NCI-H82 (cell line): ENCODE data around the gene KCNK7.
"Not testable (repeated sequence)": the region's sequence is repeated elsewhere in the genome, so short reads cannot be mapped to it uniquely, and the experiment has no call there.

Experiments
- DNase-seq: peaks from one replicate; lab custom pipeline; 2025; lab: John Stamatoyannopoulos, UW

Gene KCNK7

DNA sequence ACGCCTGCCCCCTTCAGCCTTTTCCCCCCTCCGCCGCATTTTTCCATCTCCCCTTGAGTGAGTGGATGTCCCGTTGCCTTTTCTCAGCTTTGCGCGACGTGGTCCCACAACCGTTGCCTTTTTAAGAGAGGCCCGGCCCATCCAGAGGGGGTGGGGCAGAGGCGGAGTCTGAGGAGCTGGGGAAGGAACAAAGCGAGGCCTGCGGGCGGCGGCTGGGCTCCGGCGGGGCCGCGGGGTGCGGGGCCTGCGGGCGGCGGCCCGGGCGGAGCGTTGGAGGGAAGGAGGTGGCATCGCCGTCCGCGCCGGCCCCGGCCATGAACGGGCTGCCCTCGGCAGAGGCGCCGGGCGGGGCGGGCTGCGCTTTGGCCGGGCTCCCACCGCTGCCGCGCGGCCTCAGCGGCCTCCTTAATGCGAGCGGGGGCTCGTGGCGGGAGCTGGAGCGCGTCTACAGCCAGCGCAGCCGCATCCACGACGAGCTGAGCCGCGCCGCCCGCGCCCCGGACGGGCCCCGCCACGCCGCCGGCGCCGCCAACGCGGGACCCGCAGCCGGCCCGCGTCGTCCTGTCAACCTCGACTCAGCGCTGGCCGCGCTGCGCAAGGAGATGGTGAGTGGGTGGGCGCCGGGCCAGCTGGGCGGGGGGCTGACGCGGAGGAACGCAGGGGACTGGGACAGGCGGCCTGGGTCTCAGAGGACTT, 23.1 kb downstream of the KCNK7 start, which contains the start of gene FAM89B:
FAM89B (plus strand) TSS at position 183 of the 696 bp plus-strand sequence; CDS start at position 315, 132 bp downstream.
- DNase-seq = peak; percentile 86

DNA sequence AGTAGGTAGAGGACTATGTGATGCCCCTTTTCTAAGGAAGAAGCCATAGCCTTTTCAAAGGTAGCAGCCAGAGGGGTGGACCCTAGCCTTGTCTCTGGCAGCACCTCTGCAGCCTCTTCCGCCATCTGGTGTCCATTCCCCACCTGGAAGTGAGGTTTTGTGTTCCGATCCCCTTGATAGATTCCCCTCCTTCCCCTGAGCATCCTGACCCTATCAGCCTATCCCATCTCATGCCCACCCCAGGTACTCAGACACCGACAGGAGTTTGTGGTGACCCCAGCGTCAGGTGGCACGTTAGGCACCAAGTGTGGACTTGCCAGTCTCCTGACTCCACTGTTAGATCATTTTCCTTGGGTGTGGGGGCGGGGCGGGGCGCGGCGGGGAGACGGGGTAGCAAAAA, 23.7 kb downstream of the KCNK7 start:
- peak; percentile 73 for DNase-seq

DNA sequence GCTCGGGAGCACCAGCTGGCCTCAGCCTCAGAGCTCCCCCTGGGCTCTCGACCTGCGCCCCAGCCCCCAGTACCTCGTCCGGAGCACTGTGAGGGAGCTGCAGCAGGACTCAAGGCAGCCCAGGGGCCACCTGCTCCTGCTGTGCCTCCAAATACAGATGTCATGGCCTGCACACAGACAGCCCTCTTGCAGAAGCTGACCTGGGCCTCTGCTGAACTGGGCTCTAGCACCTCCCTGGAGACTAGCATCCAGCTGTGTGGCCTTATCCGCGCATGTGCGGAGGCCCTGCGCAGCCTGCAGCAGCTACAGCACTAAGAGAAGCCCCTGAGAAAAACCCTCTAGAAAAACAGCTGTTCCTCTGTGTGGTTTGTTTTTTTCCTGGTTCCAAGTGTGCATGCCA, 24.2 kb downstream of the KCNK7 start:
- peak; percentile 20 for DNase-seq

DNA sequence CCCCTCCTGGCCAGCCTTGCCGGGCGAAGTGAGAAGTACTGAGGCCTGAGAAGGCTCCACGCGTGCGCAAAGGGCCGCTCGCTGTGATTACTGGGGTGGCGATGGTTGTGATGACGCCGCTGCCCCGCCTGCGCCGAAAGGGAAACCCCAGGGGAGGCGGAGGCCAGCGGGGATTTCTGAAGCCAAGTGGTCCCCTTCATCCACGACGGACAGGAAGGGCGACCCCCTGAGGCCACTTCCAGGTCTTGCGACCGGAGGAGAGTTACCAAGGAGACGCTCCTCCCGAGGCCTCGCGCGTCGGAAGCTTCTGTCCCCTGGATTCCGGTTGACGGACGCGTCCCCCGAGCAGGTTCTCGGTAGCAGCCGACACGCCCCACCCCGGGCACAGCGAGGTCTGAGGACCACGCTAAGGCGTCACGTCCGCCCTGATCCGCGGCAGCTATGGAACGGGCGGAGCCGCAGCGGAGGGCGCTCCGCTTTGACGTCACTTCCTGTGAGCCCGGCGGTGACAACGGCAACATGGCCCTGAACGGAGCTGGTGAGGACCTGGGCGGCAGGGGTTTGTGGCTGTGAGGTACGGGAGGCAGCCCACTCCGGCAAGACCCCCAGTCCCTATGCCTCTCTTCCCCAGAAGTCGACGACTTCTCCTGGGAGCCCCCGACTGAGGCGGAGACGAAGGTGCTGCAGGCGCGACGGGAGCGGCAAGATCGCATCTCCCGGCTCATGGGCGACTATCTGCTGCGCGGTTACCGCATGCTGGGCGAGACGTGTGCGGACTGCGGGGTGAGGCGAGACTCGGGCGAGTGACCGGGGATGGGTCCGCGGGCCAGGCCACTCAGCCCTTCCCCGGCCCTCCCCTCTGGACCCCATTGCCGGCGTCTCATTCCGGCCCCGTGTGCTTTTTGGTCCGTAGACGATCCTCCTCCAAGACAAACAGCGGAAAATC, 25.4 kb downstream of the KCNK7 start, which contains the start of gene ZNRD2:
ZNRD2 (plus strand) TSS at position 505 of the 946 bp plus-strand sequence; CDS start at position 520, 15 bp downstream.
- peak; percentile 98 for DNase-seq

DNA sequence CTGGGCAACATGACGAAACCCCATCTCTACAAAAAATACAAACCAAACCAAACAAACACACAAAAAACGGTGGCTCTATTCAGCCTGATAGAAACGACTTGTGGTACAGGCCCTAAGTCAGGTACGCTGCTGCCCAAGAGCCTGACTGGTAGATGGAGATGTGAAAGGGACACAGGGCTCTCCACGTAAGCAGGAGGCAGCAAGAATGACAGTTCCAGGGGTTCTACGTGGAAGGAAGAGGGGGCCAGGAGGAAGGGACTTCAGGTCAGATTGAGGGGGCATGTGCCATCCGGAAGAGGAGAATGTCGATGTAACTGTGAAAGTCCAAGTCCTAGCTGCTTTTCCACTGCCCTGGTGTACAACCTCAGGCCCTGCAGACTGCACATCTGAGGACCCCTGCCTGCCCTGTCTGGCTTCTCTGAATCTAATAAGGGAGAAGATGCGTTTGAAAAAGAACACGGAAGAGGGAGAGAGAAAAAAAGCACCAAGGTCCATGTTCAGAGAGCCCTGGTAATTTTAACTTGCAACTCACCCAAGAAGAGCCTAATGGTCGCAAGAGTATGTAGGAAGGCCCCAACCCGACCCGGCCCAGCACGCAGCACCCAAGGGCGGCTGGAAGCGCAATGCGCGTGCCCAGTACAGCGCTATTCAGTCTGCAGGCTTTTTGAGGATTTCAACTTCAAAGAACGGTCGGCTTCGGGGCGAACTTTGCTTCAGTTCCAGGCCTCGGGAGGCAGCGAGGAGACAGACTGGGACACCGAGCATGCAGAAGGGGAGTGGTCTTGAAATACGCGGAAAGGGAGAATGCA, 26.2 kb downstream of the KCNK7 start:
- no peak for DNase-seq

DNA sequence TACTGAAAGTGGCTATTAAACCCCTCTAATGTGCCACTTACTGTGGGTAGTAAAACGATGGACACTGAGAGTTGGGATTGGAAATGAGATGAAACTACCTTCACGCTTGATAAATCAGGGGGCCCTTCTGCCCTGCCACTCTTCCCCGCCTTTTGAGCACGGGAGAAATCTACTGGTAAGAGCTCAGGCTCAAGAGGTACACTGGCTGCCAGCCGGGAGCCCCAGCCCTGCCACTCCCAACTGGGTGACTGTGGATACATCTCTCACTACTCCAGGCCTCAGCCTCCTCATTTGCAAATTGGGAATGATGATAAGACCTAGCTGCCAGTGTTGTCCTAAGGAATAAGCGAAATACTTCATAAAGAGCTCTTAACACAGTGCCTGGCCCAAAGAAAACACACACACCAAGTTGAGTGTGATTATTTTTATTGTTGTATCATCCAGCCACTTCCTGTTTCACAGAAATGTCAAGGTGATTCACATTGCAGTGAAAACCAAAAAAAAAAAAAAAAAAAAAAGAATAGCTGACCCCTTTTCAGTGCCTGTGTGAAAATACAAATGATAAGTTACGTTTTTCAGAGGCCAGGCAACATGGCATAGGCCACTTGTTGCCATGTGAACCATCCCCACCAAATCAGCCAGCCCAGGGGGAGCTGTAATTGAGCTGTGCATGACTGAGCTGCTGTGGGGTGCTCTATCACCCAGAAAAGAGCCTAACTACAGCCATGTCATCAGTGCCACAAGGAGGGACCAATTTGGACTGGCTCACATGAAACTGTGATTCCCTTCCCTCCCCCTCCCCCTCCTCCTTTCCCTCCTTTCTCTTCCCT, 29.8 kb downstream of the KCNK7 start:
- DNase-seq = no peak

DNA sequence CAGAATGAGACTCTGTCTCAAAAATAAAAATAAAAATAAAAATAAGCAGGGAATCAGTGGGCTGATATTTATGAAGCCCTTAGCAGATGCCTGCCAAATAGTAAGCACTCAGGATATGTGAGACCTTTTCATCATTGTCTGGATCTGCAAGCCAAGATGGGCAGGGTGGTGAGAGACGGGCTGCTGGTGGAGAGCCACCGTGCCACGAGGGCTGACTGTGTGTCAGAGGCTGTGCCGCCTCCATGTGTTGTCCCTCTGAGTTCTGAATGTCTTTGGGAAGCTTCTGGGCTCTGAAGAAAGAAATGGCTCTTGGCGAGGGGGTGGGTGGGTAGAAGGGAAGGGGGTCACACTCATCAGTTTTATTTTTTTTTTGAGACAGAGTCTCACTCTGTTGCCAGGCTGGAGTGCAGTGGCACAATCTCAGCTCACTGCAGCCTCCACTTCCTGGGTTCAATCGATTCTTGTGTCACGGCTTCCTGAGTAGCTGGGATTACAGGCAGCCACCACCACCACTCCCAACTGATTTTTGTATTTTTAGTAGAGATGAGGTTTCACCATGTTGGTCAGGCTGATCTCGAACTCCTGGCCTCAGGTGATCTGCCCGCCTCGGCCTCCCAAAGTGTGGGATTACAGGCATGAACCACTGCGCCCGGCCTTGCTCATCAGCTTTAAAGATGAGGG, 30.6 kb downstream of the KCNK7 start:
- DNase-seq = not testable (repeated sequence)

DNA sequence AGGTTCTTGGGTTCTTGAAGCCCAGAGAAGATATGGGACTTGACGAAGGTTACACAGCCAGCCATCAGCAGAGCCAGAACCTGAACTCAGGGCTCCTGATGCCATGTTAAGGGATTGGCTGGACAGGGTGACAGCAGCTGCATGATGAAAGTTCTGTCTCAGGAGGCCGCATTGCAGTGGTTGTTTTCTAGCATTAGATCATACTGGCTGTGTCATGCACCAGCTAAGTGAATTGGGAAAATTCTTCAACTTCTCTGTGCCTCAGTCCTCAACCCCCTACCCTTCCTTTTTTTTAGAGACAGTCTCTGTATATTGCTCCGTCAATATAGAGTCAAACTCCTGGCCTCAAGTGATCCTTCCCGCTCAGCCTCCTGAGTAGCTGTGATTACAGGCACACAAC, 32.0 kb downstream of the KCNK7 start:
- no peak for DNase-seq

DNA sequence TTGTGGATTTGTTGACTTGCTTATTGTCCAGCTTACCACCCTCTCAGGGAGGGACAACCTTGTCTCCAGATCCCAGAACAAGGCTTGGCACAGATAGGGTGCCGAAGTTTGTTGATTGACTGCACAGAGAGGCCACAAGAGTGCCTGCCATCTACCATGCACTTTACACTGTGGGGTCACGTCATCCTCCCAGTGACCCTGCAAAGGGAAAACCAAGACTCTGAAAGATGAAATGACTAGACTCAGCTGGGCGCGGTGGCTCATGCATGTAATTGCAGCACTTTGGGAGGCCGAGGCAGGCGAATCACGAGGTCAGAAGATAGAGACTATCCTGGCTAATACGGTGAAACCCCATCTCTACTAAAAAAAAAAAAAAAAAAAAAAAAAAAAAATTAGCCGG, 32.8 kb downstream of the KCNK7 start:
- no peak for DNase-seq

DNA sequence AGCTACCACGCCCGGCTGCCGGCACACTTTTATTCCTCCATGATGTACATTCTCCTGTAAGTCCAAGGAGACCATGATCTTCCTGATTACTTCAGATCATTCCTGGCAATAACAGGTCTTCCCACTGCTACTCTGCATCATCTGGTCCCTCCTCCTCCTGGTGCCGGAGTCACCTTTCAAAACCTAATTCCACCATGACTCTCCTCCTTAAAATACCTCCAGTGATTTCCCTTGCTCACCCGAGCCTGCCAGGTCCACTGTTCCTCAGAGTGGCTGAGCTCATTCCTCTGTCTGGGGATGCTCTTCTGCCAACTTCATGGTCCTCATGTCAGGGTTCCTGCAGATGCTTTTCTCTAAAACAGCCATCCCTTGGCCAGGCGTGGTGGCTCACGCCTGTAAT, 33.6 kb downstream of the KCNK7 start:
- no peak for DNase-seq

DNA sequence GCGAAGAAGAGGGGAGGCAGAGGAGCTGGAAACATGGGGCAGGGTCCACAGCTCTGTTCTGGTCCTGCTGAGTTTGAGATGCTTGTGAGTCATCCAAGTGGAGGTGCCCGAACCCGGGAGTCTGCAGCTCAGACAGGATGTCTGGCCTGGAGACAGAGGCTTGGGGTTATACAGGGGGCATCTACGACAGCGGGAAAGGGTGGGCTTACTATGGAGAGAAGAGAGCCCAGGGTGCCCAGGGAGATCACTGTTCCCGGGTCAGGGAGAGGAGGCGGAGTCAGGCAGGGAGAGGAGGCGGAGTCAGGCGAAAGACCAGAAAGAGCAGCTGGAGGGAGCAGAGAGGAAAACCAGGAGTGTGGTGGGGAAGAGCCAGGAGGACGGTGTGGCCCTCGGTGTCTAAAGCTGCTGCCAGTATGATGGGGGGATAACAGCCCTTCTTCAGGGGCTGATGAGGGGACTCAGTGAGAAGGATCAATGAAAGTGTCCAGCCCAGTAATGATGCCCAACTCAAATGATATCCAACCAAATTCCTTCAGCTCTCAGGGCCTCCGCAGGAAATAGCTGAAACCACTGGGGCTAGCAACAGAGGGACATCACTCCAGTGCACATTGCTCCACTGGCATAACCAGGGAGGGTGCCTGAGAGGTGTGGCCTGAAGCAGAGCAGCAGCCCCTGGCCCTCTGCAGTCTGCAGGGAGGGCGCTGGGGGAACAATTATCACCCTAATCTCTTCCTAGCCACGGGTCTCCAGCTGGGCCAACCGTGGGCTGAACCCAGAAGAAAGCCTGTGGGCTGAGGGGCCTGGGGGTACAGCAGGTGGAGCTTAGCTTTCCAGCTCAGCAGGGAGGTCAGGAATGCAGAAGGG, 34.8 kb downstream of the KCNK7 start:
- DNase-seq = peak; percentile 81

DNA sequence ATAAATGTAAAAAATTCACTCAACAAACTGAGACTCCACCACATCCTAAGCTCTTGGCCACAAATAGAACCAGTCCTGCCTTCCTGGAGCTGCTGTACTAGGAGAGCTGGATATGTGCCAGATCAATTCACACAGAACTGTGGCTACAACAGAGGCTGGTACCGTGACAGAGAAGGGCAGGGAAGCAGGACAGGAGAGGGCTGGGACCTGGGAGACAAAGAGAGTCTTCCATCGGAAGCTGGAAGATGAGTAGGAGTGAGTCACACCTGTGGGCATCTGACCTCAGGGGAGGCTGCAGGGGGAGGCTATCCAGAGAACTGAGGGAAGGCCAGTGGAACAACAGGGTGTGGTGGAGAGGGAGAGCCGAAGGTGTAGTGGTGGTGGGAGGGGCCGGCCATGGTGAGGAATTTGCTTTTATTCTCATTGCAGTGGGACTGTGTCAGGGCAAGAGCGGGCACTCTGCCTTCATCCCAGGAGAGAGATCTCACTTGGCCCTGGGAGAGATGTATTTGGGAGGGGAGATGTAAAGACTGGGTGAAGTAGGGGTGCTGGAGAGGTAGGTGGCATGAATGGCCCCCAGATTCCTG, 35.6 kb downstream of the KCNK7 start:
- peak; percentile 13 for DNase-seq

DNA sequence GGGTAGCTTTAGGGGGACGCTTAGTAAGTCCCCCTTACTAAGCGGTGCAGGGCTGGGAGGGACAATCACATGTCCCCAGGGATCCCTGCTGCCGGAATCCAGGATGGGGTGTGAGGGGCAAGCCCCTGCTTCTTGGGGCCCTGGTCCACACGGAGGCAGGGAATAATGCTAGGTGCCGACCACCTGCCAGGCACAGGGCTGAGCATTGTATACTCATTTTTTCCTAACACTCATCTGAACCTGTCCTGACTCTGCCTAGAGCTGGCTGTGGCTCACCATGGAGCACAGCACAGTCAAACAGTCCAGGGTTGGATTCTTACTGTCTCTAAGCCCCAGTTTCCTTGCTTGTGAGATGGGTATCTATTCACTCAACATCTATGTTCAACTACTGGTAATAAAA, 36.1 kb downstream of the KCNK7 start:
- no peak for DNase-seq

DNA sequence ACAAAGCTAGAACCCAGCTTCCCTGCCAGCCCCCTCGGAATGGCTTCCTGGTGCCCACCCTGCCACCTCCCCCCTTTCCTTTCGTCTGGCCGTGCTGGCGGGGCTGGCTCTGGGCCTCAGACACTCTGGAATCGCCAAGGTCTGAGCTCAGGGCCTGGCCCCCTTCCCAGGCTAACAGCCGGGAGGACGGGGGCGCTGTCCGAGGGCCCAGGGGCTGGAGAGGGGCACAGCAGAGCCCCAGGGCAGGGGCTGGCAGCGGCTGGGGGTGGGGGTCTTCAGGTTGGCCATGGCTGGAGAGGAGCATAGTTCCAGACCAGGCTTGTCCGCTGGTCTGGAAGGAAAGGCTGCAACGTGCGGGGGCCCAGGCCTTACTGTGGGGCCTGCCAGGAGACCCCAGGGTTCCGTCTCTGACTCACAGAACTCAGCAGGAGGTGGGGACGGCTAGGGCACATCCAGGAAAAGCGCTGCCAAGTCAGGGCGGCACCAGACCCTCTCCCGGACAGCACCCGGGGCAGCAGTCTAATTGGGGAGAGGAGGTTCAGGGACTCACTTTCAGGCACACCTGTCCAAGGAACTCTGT, 36.6 kb downstream of the KCNK7 start:
- no peak for DNase-seq

DNA sequence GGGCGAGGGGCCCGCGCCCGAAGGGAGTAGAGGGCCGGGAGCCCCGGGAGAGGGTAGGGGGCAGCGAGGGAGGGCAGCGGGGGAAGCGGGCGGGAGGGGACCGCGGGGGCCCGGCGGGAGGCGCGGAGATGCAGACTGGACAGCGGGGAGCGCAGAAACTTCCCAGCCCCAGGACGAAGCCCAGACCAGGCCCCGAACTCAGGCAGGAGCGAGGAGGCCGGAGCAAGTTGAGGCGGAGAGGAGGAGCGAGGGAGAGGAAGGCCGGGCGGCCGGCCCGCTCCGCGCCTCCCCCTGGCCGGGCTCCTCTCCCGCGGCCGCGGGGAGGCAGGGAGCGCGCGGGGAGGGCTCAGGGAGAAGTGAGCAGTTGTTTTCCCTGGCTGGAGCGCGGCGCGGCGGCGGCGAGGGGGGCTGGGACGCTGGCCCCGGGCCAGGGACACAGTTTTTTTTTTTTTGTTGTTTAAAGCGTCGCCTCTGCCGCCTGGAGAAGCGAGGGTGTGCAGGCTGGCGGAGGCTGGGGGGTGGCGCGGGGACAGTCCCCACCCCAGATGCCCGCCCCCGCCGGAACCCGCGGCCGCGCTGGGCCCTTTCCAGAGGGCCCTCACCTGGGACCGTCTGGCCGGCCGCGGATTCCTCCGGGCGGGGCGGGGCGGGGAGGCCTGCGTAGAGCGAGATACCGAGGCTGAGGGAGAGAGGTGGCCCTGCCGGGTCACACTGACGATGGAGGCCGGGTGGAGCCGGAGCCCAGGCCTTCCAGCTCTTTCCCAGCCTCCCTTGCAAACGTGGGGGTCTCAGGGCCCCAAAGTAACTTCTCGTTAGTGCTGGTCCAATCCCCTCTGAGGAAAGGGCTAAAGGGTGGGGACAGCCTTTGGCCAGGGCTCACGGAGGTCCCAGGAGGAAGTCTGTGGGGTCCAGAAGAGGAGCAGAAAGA, 37.3 kb downstream of the KCNK7 start, which contains the start of gene LTBP3:
LTBP3 (minus strand) TSS at position 358 of the 928 bp plus-strand sequence. CDS start 400 bp downstream, outside the sequence.
- peak; percentile 67 for DNase-seq

DNA sequence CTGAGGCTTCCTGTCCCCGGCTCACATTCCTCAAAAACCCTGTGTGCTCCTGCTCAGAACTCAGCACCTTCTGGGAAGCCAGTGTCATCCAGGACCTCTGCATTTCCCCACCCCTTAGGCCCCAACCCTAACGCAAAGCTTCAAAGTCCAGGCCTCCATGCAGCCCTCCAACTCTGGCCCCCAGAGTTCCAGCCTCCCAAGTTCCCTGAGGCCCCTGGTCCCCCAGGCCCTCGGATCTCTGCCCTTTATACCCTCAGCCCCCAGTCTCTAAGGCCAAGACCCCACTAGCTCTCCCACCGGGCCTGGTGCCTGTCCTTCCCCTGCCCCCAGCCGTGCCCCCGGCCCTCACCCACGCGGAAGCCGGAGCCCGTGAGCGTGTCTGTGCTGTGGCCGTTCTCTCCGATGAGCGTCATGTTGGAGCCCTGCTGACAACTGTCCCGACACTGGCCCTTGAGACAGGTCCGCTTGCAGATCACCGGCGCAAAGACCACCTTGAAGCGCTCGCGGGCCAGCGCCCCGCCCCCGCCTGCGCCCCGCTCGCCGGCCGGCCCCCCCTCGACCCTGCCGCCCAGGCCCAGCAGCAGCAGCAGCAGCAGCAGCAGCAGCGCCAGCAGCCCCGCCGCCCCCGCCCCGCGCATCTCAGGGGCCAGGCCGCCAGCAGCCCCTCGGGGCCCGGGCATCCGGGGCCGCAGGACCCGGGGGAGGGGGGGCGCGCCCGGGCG, 38.2 kb downstream of the KCNK7 start:
- no peak for DNase-seq
